Fibroblast of mammary gland (primary cell): ENCODE results near the gene ARHGAP26.
A peak's percentile ranks its signal among the peaks of the same experiment; 100 is the strongest.

Experiments used
- DNase-seq: peaks from one replicate; pipeline ENCODE4 v3.0.0-alpha.2; 2010; ENCODE audit warnings: low read depth
- H3K4me3 ChIP-seq: 2 replicates; pipeline ENCODE4 v1.5.1; 2011; ENCODE audit warnings: low read depth, mild to moderate bottlenecking, low read length, moderate library complexity; ENCODE audit not compliant: control insufficient read depth
- CTCF ChIP-seq: conservative IDR thresholded peaks from 2 replicates; pipeline ENCODE4 v1.5.1; 2011; ENCODE audit warnings: low read depth, low read length, inconsistent platforms; ENCODE audit not compliant: control insufficient read depth, insufficient read depth

ARHGAP26 gene

GRCh38 chr5:143140492-143141203 is 370.5 kb downstream of the ARHGAP26 start:
- DNase-seq, result no peak
- no peak overlapping the region for H3K4me3 ChIP-seq
- TF ChIP-seq CTCF, result no peak

GRCh38 chr5:143141652-143142051 is 371.5 kb downstream of the ARHGAP26 start:
- DNase-seq, result no peak
- H3K4me3 ChIP-seq, result no peak overlapping the region
- TF ChIP-seq CTCF, result no peak

- no peak for TF ChIP-seq CTCF
- peak; percentile 78 for DNase-seq
- no peak overlapping the region for H3K4me3 ChIP-seq
Observed at GRCh38 chr5:143142596-143143435, 372.6 kb downstream of the ARHGAP26 start.

- TF ChIP-seq CTCF, result no peak
- peak; percentile 78 for DNase-seq
- no peak overlapping the region for H3K4me3 ChIP-seq
Observed at GRCh38 chr5:143143973-143144372, 373.8 kb downstream of the ARHGAP26 start.

- TF ChIP-seq CTCF, result no peak
- DNase-seq, result no peak
- H3K4me3 ChIP-seq, result no peak overlapping the region
Observed at GRCh38 chr5:143145243-143146160, 375.3 kb downstream of the ARHGAP26 start.

GRCh38 chr5:143146161-143146560 is 376.0 kb downstream of the ARHGAP26 start:
- TF ChIP-seq CTCF, result no peak
- no peak overlapping the region for H3K4me3 ChIP-seq
- DNase-seq, result no peak
